Dedifferentiated amniotic fluid mesenchymal stem cell (primary cell): ENCODE data around the gene ACAA2.

ENCODE experiments used
- DNase-seq: peaks from one replicate; pipeline ENCODE4 v3.0.0-alpha.2; 2016; ENCODE audit errors: extremely low spot score

The ACAA2 gene

DNA sequence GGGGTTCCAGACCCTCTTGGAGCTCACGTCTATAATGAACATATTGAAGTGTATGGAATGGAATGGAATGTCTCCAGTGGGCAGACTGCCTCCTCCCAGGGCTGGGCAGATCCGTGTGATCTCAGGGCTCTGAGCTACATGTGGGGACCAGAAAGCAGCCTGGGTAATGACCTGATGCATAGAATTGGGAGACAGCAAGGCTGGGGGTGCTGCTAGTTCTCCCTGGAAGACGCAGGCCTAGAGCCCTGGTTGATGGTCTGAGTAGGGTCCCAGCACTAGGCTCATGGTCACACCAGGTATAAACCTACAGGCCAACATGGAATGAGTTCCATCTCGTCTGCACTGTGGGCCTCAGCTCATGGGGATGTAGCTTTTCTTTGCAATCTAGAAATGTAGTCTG, 46.7 kb downstream of the ACAA2 start:
- DNase-seq, result no peak

DNA sequence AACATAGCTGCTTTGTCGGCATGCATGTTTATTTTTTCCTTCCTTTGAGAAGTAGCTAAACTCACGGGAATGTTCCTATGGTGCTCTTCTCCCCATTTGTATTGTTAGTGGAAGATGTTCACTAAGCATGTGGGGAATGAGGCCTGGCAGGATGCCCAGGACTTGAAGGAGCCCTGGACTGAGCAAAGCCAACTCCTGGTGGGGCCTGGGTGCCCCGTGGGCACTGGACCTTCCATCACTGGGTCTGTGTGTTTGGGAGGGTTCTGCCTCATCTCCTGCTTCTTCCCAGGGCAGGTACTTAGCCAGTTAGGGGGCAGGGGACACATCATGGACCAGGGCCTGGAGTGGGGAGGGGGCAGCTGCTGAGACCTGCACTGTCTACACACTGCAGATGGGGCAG, 49.3 kb downstream of the ACAA2 start:
- DNase-seq, result no peak

DNA sequence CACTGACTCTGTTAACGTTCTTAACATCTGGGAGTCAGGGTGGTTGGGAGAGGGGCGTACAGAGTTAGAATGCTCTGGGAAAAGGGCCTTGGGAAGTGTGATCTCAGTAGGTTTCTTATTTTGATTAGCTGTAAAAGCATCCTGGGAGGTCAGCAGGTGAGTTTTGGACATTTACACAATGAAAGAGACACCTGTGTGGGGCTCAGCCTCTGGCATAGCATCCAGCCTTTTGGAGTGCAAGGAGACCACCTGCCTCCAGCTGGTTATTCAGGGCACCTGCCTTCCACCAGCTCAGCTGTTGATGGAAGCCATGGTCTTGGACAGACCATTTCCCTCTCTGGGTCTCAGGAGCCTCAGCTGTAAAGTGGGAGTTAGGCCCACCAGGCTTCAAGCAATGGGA, 49.7 kb downstream of the ACAA2 start:
- no peak for DNase-seq

DNA sequence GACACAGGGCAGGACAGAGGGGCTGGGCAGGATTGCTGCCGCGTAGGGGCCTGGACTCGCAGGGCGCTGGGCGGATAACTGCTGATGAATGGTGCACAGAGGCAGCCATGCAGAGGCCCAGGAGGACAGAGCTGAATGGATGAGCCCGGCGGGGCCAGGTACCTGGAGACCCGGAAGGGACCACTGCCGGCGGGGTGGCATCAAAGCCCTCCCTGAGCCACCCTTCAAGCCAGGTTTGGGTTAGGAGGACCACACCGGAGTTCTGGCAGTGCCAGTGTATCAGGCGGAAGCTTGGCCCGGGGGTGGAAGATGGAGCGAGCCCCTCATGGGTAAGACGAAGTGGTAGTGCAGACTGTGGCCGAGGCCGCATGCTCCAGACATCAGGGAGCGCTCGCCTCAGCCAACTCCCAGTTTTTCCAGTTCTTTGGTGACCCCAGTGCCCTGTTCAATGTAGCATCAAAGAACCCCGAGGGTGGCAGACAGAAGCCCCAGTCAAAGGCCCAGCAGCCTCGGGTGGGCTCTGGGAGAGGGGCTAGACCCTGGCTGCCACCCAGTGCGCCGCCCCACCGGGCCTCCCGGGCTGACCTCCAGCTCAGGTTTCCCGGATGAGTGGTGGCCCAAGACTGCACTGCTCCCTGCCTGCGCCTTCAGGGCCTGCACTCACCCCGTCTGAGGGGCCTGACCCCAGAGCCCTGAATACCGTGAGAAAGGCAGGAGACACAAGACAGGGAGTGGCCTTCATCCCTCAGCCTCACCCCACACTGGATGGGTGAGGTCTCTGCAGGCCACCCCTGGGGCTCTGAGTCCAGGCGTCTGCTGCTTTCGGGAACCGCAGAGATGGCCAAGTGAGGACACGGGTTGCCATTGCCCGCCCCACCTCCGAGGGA, 50.9 kb downstream of the ACAA2 start:
- DNase-seq, result no peak

DNA sequence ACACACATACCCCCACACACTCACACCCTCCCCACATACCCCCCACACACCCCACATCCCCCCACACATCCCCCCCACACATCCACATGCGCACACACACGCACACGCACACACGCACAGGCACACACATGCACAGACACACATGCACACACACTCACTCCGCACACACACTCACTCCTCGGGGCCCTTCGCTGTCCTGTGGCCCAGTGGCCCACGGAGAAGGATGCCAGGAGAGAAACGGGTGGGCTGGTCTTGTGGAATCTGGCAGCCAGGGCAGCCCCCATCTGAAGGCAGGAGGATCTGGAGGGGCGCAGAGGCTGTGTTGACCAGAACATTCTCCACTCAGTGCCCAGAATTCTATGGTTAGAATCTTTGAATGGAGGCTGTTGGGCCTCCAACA, 51.6 kb downstream of the ACAA2 start:
- no peak for DNase-seq

DNA sequence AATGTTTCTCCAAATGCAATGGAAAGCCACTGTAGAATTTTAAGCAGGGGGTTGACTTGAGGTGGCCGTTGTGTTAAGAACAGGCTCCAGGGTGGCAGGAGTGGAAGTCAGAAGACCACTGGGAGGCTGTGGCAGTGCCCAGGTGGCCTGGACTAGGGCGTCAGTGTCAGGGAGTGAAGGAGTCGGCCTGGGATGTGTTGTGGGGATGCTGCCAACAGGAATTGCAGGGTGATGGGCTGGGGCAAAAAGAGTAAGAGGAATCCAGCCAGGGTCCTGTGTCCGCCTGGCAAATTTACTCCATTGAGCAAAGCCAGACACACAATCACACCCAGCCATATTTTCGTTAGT, 55.1 kb downstream of the ACAA2 start:
- no peak for DNase-seq

DNA sequence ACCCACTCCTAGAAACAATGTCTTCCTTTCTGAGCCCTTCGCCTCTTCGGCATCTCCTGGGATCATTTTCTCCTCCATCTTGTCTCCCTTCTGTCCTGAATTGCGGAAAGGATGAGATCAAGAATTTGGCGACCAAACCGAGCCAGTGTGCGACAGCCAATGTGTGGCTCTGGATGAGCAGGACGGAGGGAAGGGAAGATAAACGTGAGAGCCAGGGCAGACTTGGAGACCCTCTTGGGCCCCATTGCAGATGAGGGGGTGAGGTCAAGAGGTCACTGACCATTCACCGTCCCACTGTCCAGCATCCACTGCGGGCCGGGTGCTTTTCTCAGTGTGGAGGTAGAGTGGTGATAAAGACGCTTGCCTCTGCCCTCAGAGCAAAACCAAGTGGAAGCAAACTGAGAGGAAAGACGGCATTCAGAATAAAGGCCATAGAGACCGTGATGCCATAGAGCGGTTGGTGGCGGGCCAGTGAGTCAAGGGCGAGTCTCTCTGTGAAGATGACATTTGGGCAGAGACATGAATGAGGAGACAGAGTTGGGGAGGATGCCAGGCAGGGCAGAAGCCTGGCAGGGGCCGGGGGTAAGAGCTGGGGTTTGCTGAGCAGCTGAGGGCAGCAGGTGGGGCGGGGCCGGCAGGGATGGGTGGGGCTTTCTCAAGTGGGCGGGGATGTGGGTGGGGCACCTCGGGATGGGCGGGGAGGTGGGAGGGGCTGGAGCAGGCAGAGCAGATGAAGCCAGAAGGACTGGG, 55.6 kb downstream of the ACAA2 start:
- no peak for DNase-seq

DNA sequence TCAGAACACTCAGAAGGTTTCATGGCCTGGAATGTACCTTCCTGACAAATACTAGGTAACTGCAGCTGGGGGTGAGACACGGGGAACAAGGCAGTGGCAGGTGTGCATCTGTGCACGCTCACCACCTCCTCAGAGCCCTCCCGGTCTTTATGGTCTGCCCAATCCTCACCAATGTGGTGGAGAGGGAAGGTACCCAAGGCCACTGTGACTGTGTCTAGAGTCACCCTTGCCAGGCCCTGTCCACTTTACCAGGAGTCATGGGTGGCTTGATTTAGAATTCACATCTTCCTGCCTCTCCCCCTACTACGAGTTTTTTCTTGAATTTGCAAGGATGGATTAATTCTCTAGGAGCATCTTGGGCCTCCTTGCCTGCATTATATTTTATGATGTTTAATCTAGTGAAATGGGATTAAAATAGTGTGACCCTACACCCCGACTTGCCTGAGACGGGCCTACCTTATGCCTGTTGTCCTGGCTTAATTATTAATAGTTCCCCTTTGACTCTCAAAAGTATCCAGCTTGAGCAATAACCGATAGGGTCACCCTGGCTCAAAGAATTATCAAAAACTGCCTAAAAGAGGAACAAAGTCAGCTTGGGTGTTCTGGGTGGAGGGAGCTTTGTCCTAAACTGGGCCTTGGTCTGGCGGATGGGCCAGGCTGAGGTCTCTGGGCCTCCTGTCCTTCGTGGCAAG, 56.5 kb downstream of the ACAA2 start:
- no peak for DNase-seq

DNA sequence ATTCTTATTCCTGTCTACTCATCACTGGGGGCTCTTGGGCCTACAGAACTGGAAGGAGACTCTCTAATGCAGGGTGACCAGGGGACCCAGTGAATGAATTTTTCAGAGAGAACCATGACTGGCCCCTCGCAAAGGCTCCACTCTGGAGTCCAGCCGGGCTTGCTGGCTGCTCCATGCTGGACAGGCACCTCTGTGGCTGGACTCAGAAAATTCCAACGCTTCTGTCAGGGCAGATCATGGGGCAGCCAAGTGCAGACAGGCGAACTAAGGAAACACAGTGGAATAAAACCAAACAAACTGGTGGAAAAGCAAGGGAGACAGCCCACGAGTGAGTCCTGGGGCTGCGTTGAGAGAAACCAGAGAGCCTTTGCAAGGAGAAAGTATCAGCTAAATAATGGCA, 57.2 kb downstream of the ACAA2 start:
- DNase-seq, result no peak

DNA sequence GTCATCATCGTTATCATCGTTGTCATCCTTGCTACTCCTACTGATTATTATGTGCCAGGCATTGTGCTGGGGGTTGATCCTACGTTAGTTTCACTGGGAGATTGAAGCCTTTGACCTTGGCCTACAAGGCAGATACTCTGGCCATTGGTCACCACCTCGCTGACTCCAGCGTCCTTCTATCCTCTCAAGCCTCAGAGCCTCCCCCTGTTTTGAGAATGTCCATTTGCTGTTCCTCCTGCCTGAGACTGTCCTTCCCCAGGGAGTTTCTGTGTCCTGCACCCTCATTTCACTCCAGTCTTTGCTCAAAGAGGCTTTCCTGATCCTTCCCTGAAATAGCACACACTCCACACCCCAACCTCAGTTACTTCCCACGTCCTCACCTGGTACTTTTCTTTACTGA, 57.8 kb downstream of the ACAA2 start:
- DNase-seq, result no peak

DNA sequence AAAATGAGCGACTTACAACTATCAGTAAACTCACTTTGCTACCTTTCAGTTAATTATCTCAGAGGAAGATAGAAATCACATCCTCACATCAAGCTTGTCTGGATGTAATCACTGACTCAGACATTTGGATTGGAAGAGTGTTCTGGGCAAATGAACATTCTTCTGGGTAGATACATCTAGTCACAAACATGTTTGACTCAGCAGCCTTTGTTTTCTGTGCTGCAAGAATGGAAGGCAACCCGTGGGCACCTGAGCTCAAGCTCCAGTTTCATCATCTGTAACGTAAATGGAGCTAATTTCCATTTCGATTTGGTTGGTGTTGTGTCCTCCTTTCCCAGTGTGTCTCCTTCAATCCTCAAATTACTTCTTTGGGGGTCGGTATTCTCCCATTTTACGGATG, 58.5 kb downstream of the ACAA2 start:
- DNase-seq, result no peak

DNA sequence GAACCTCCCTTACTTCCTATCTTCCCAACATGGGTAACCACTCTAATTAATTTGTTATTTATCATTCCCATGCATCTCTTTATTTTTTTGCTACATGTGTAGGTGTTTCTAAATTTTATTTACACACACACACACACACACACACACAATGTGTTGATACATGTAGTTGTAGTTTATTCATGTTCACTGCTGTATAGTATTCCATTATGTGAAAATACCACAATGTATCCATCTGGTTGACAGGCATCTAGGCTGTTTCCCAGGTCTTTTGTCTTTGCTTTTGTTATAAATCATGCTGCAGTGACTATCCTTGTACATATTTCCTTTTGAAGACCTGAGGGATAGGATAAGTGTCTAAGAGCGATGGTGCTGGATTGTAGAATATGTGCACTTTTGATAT, 59.7 kb downstream of the ACAA2 start:
- DNase-seq, result no peak

DNA sequence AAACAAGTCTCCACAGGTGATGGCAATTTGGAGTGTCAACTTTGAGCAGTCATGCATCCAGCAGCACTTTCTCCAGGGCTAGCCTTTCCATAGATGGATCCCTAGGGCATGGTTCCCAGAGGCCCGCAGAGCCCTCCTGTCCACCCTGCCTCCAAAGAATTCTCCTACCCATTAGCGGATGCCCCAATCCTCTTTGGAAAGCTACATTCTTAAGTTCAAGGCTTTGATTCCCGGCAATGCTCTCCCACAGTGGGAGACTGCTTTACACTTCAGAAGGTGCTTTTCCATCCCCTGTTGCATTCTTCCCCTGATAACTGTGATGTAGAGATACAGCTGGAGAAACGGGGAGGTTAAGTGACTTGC, 61.3 kb downstream of the ACAA2 start:
- no peak for DNase-seq

DNA sequence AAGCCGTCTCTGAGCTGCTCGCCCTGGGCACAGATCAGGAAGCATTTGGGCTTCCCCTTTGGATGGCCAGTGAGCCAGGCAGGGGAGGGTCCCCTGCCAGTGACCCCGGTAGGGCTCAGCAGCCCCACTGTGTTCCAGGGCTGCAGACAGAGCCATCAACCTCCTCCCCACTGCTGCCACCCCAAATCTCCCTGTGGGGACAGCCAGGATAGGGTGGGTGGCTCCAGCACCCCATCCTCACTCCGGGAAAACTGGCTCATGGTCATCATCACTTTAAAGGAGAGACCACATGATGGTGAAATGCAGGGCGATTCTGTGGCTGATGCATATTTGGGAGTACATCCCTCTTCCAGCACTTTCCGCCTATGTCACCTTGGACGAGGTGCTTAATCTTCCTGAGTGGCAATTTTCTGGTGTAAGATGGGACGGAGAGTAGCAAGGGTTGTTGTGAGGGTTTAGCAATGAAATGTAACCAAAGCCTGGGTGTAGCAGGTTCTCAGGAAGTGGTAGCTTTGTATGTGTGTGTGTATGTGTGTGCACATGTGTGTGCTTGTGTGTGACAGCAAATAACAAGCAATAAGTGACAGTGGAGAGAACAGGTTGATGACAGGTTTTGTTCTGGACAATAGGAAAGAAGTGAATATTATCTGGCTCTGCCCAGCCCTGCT, 61.8 kb downstream of the ACAA2 start:
- no peak for DNase-seq

DNA sequence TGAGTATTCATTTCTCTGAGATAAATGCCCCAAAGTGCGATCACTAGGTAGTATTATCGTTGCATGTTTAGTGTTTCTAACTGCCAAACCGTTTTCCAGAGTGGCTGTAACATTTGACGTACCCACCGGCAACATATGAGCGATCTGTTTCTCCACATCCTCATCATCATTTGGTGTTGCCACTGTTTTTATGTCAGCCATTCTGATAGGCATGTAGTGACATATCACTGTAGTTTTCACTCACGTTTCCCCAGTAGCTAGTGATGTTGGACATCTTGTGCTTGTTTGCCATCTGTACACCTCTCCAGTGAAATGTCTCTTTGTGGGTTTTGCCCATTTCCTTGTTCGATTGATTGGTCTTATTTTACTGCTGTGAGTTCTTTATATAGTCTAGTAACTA, 63.8 kb downstream of the ACAA2 start:
- DNase-seq, result no peak

DNA sequence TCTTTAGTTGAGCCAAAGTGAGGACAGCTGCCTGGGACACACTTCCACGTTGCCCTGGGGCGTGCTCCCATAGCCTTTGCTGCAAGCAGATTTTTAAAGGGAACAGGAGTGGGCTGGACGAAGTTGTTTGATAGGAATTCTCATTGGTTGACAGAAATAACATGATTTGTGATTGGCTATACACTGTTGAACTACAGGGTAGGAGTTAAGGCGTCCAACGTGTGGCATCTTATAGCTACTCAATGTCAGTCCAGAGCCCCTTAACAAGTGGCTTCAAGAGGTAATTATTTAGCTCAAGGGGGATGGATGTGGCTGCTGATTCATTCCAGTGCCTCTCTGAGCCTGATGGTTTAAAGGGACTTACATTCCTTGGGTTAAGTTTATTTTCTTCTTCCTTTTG, 65.5 kb downstream of the ACAA2 start:
- DNase-seq, result no peak

DNA sequence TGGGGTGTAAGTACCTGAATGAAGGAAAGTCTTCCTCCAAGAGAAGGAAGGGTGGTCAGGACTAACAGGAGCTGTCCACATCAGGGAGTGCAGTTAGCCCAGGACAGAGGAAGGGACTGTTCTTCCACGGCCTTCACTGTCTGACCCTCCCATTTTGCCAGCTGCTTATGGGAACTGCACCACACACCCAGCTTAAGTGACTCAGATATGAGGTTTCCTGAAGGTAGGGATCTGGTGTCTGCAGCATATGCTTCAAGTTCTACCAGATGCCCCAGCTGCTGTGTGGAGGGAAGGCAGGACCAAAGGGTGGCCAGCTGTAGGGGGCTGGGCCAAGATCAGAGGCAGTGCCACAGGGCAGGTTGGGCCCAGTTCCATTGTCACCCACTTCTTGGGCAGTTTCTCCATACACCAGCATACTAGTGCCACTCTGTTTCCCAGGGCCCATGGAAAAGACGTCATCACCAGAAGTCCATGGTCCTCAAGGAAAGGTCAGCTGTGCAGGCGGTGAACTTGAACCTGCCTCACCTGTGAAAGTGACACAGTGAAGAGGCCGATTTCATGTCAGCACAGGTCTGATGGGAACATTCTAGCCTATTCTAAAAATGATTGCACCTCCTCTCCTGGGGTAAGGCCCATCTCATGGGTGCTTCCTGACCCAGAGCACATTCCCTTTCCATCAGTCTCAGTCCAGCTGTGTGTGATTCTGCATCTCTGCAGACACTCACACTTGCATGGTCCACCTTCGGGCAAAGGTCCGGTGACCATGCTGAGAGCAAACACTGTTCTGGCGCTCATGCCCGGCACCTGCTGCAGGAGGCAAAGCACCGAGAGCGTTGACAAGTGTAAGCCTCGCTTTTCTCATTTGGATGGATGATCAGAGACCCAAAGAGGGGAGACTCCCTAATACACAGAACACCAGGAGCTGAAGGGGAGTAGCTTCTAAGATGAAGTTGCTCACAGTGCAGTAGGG, 68.0 kb downstream of the ACAA2 start:
- DNase-seq, result no peak

DNA sequence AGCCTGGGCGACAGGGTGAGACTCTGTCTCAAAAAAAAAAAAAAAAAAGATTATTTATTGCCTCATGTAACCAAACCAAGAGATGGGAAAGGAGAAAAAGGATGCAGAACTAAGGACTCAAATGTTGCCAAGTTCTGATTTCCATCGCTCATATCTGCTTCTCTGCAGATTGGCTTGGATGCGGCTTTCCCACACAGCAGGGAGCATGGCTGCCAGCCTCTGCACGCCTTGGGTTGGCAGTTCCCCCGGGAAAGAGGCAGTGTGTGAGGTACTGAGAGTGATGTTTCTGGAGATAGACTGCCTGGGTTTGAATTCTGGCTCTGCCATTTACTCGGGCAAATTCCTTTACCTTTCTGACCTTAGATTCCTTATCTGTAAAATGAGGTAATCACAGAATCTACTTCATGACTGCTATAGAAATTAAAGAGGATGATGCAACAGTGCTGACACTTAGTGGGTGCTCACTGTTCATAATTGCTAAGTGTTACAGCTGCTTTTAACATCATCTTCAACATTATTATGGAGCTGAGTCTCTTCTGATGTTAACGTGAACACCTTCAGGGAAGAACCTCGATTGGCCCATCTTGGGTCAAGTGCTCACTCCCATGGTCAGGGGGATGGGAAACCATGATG, 68.8 kb downstream of the ACAA2 start:
- no peak for DNase-seq

DNA sequence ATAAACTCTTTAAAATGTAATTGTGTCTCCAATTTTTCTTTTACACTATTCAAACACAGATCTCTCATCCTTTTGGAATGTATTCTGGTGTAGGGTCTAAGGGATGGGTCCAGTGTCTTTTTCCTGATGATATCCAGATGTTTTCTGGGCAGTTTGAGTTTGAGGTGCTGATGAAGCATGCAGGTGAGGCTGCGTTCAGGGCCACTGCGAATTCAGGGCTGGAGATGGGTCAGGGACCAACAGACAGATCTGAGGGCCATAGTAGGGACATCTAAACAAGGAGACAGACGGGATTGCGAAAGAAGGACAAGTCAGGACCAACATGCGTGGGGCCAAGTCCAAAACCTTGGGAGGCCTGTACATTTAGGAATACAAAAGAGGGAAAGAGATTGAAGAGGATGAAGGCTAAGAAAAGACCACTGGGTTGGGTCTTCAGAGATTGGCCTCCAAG, 70.2 kb downstream of the ACAA2 start:
- no peak for DNase-seq

DNA sequence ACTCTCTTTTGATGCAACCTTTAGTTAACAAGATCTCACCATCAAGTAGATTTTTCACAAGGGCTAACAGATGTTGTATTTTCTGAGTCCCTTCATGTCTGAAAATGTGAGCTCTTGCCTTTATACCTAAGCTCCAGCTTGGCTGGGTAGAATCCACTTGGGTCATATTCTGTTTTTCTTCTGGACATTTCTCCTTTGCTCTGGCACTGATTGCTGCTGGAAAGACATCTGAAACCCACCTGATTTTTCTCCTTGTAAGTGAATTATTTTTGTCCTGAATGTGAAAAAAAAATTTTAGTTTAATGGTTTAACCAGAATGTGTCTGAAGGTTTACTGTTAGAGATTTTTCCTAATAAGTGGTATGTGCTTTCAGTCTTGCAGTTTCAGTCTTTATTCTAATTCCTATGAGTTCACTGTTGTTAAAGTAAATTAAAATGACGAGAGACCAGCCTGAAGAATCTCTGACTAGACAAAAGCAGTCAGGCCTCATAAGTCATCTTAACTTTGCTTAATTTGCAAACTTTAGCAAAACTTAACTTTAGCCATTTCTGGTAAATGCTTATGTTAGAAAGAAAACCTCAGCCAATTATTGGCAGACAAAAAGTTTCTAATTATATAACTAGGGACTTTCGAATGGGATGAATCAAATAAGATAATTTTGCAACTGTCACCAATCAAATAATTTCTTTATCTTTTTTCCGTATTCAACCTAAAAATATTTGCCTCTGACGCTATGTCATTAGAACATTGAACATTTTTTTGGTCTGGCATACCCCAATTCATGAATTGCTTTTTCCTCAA, 70.8 kb downstream of the ACAA2 start:
- DNase-seq, result no peak
